HG02571 (cell line): ENCODE results near the gene NAB2.
"Not testable (repeated sequence)": the region's sequence is repeated elsewhere in the genome, so short reads cannot be mapped to it uniquely, and the experiment has no call there.

Source experiments
- ATAC-seq: cut with Tn5 transposase; IDR thresholded peaks from one replicate; pipeline ENCODE4 v1.9.1; 2021; ENCODE audit warnings: mild to moderate bottlenecking, moderate library complexity; ENCODE audit not compliant: unreplicated experiment

The NAB2 gene

DNA sequence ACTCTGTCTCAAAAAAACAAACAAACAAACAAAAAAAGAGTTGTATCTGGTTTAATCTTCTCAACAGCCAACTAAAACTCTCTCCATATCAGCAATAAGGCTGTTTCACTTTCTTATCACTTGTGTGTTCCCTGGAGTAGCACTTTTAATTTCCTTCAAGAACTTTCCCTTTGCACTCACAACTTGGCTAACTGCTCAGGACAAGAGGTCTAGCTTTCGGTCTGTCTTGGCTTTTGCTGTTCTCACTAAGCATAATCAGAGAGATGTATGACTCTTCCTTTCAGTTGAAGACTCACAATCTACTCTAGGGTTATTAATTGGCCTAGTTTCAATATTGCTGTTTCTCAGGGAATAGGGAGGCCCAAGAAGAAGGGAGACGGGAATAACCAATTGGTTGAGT lies 22.7 kb upstream of the NAB2 start:
- no peak for ATAC-seq

DNA sequence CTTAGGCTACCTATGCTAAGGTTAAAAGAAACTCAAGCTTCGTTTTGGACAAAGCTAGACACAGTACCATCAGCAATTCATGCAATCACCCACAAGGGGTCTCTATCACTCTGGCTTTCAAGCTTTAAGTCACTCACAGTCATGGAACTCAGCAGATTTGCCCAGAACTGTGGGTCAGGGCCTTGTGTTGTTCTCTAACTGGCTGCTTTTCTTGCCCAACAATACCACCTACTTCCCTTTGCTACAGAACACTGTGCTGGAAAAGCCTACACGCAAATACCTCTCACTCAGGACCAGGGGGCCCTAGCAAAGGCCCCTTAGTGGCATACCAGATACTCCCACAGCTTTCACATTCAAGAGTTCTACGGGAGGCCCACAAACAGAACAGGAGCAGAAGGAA lies 19.4 kb upstream of the NAB2 start:
- peak; percentile 80 for ATAC-seq

DNA sequence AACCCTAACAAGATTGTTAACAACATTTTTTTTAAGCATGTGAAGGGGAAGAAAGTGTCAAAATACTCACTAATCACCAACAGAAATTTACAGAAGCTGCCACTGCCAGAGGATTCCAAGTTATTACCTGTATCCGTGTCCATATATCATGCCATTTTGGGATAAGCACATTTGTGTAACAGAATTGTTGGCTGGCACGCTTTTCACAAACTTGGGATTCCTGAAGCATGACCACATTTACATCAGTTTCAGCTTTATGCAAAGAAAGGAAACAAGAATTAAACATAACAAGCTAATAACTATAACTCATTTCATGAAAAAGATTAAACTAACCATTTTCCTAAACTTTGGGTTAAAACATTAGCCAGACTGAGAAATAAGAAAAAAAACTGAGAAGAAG lies 16.3 kb upstream of the NAB2 start:
- no peak for ATAC-seq

DNA sequence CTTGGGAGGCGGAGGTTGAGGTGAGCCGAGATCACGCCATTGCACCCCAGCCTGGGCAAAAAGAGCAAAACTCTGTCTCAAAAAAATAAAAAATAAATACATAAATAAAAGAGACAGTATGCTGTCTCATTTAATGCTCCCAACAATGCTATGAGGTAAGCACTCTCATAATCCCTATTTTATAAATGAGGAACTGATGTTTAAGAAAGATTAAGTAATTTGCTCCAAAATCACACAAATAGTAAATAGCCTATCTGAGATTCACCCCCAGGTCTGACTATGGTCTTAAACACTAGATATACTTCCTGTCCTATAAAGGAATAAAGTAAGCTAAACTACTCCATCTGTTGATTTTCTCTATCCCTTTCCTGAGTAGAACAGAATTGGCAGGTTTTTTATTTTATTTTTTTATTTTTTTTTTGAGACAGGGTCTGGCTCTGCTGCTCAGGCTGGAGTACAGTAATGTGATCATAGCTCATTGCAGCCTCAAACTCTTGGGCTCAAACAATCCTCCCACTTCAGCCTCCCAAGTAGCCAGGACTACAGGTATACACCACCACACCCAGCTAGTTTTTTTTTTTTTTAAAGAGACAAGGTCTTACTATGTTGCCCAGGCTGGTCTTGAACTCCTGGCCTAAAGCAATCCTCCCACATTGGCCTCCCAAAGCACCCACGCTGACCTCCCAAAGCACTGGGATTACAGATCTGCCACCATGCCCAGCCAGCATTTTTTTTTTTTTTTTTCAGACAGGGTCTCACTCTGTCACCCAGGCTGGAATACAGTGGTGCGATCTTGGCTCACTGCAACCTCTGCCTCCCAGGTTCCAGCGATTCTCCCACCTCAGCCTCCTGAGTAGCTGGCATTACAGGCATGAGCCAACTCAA lies 15.1 kb upstream of the NAB2 start:
- ATAC-seq: not testable (repeated sequence)

GRCh38 chr12:57078519-57079404 lies 10.2 kb upstream of the NAB2 start, which contains the start of gene NEMP1:
TSS of gene NEMP1 (minus strand) at chr12:57078791. CDS start at chr12:57078745, 46 bp downstream.
- ATAC-seq: peak; percentile 96

DNA sequence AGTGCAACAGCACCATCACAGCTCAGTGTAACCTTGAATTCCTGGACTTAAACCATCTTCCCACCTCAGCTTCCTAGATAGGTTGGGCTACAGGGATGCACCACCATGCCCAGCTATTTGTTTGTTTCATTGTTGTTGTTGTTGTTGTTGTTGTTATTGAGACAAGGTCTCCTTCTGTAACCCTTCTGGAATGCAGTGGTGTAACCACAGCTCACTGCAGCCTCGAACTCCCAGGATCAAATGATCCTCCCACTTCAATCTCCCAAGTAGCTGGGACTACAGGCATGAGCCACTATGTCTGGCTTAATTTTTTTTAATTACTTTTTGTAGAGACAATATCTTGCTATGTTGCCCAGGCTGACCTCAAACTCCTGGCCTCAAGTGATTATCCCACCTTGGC lies 9.1 kb upstream of the NAB2 start:
- ATAC-seq: no peak

- ATAC-seq: no peak
These were observed 8.1 kb upstream of the NAB2 start for GRCh38 chr12:57080855-57081254.

DNA sequence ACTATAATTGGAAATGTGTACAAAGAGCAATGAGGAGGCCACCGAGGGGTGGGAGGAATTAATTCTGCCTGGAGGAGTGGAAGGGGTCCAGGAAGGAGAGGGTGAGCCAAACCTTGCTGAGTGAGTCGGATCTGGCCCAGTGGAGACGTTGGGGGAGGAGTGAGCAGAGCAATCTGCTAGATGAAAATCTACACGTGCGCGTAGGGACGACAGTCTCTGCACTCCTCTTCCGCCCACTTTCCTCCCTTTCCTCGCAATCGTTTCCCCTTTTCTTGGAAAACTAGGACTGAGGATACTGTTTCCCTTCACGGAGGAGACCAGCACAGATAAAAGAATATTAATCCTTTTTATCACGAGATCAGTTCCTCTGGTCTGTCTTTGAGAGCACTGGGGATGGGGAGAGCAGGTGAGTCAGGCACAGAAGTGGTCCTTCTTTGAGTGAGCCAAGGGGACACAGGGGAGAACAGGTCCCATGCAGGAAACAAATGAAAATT lies 2.9 kb upstream of the NAB2 start:
- ATAC-seq: no peak

DNA sequence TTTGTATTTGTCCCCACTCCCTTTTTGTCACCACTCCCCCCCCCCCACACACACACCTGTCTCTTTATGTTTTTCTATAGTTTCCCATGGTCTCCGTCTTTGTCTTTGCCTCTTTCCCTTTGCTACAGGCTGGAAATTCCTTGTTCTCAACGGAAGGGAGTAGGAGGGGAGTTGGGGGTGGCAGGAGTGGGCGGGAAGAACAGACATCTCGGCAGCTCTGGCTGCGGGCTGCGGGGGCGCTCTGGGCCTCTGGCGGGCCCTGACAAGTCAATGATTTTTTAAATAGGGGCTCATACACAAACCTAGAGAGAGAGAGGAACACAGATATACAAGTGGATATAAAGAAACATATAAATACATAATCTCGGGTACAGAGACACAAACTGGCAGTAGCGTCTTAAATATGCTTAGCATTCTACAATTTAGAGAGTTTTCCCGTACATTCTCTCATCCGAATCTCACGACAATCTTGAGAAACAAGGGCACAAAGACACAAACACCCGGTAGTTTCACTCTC lies 2.4 kb upstream of the NAB2 start:
- no peak for ATAC-seq

- ATAC-seq: peak; percentile 35
These were observed 1.8 kb upstream of the NAB2 start for GRCh38 chr12:57087010-57087690.

GRCh38 chr12:57087691-57088353 lies 1.1 kb upstream of the NAB2 start:
- ATAC-seq: peak; percentile 37

GRCh38 chr12:57089271-57090245 lies 644 bp downstream of the NAB2 start:
- ATAC-seq: no peak

GRCh38 chr12:57090490-57090889 lies 1.6 kb downstream of the NAB2 start:
- ATAC-seq: no peak

DNA sequence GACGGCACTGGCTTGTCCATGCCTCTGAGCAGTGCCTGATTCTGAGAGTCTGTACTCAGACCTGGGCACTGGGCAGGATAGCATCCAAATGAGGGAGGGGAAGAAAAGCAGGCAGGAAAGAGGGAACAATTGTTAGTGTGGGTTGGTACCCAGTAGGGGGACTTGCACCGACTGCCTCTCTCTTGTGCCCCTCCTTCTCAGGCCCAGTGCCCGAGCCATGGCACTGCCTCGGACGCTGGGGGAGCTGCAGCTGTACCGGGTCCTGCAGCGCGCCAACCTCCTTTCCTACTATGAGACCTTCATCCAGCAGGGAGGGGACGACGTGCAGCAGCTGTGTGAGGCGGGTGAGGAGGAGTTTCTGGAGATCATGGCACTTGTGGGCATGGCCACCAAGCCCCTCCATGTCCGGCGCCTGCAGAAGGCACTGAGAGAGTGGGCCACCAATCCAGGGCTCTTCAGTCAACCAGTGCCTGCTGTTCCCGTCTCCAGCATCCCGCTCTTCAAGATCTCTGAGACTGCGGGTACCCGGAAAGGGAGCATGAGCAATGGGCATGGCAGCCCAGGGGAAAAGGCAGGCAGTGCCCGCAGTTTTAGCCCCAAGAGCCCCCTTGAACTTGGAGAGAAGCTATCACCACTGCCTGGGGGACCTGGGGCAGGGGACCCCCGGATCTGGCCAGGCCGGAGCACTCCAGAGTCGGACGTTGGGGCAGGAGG lies 2.2 kb downstream of the NAB2 start:
- no peak for ATAC-seq

- no peak for ATAC-seq
These were observed 3.0 kb downstream of the NAB2 start for GRCh38 chr12:57091638-57092528.

DNA sequence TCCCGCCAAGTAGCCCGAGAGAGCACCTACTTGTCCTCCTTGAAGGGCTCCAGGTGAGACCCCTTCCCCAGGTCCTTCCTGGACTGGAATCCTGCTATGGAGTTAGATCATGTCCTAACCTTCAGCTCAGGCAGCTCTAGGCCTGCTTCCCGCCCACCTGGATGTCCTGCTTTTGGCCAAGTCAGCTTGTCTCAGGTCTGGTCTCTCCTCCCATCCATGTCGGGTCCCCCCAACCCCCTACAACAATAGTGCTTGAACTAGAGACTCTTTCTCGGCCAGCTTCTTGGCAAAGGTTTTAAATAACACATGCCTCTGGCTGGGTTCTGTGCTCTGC lies 3.6 kb downstream of the NAB2 start:
- ATAC-seq: no peak

- no peak for ATAC-seq
These were observed 4.0 kb downstream of the NAB2 start for GRCh38 chr12:57092876-57093414.
